K562 (cell line): ENCODE results near the gene CREB3L2. TPM values are rescaled to one million over a fixed set of nuclear protein-coding genes. Genes with fewer than 3 reads are reported as not detected.

Source experiments
- ATAC-seq: fragments of 200-7000 bp; cut with Tn5 transposase; 3 replicates; pipeline ENCODE4 v1.9.1; 2020; ENCODE audit warnings: moderate library complexity
- BruUV-seq: library from RNA; stranded (reverse); fragments of 400-500 nt; replicated peaks from 2 replicates; lab custom pipeline; 2021; lab: Mats Ljungman, UMichigan
- CTCF ChIA-PET: fragments of 300-600 bp; formaldehyde crosslinking; extraction: SDS; loops from one replicate; lab custom pipeline; 2021; ENCODE audit warnings: low intra/inter-chr PET ratio; lab: Yijun Ruan, JAX
- POLR2A ChIA-PET: fragments of 300-600, 350-650 bp; sonication (Branson Sonifier 250); formaldehyde crosslinking; extraction: SDS; loops from one replicate; lab custom pipeline; 2021; ENCODE audit warnings: antibody characterized with exemption, inconsistent platforms; lab: Yijun Ruan, JAX
- DNase-seq, 4 experiments: peaks; one replicate each; pipeline versions ENCODE4 v3.0.0 to v3.0.0-alpha.2; 2011 to 2018; ENCODE audit warnings: low spot score in 3 of 4, mixed read lengths in 3 of 4; ENCODE audit errors: extremely low read depth in 1 of 4
- FAIRE-seq: peaks from 2 replicates; lab custom pipeline; 2011; peaks lifted over from hg19 to GRCh38; lab: Jason Lieb, UNC
- H2AFZ ChIP-seq: 2 replicates; pipeline ENCODE4 v1.6.0; 2011; ENCODE audit warnings: low read depth, low read length, control low read depth, inconsistent platforms
- H3K27ac ChIP-seq: fragments of 200-600 bp; 3 replicates; pipeline ENCODE4 v1.8.0; 2011; ENCODE audit warnings: low read depth, mild to moderate bottlenecking, control low read depth, inconsistent platforms, low read length, moderate library complexity, mixed read lengths; ENCODE audit errors: extremely low read depth
- H3K27me3 ChIP-seq, 2 experiments: fragments of 300-600 bp in 1 of 2; 2 replicates in 1 of 2; 3 replicates in 1 of 2; pipeline versions ENCODE4 v1.6.0 to v1.8.0; 2011; ENCODE audit warnings: inconsistent platforms in 2 of 2, low read length in 2 of 2, mild to moderate bottlenecking in 1 of 2, mixed read lengths in 1 of 2, moderate library complexity in 1 of 2; ENCODE audit not compliant: control insufficient read depth in 2 of 2, insufficient read depth in 2 of 2
- H3K36me3 ChIP-seq: fragments of 300-600 bp; 3 replicates; pipeline ENCODE4 v1.8.0; 2011; ENCODE audit warnings: mild to moderate bottlenecking, low read length, inconsistent platforms; ENCODE audit not compliant: control insufficient read depth, insufficient read depth
- H3K4me1 ChIP-seq, 2 experiments: fragments of 200-600 bp in 1 of 2; replicated peaks in 1 of 2; 2 replicates in 1 of 2; 3 replicates in 1 of 2; pipeline versions ENCODE4 v1.5.1 to v1.8.0; 2011; ENCODE audit warnings: inconsistent platforms in 2 of 2, low read length in 2 of 2, mild to moderate bottlenecking in 1 of 2, mixed read lengths in 1 of 2, moderate library complexity in 1 of 2; ENCODE audit not compliant: control insufficient read depth in 2 of 2, insufficient read depth in 2 of 2
- H3K4me2 ChIP-seq: 2 replicates; pipeline ENCODE4 v1.6.1; 2011; ENCODE audit warnings: low read length, control low read depth, inconsistent platforms, mixed read lengths; ENCODE audit not compliant: insufficient read depth
- H3K4me3 ChIP-seq: fragments of 200-600 bp; sonication (generic), shearing (Covaris generic); 2 replicates; pipeline ENCODE4 v1.5.1; 2016; ENCODE audit warnings: control low read depth, inconsistent platforms
- H3K79me2 ChIP-seq: fragments of 200-600 bp; 3 replicates; pipeline ENCODE4 v1.8.0; 2011; ENCODE audit warnings: low read length, inconsistent platforms; ENCODE audit not compliant: control insufficient read depth, insufficient read depth
- H3K9ac ChIP-seq, 2 experiments: 2 replicates each; pipeline versions ENCODE4 v1.6.0 to v1.6.1; 2011; ENCODE audit warnings: low read depth in 2 of 2, low read length in 2 of 2, control low read depth in 1 of 2, inconsistent platforms in 1 of 2, mild to moderate bottlenecking in 1 of 2, mixed read lengths in 1 of 2; ENCODE audit not compliant: insufficient read depth in 1 of 2
- H3K9me1 ChIP-seq: one replicate; pipeline ENCODE4 v1.6.0; 2011; ENCODE audit warnings: inconsistent platforms, mild to moderate bottlenecking, low read length, moderate library complexity; ENCODE audit not compliant: control insufficient read depth, insufficient read depth
- H3K9me3 ChIP-seq: replicated peaks from 2 replicates; pipeline ENCODE4 v1.5.1; 2011; ENCODE audit warnings: low read depth, low read length, inconsistent platforms; ENCODE audit not compliant: control insufficient read depth, insufficient read depth
- H4K20me1 ChIP-seq: replicated peaks from 2 replicates; pipeline ENCODE4 v1.6.1; 2011; ENCODE audit warnings: low read length, inconsistent platforms, mixed read lengths; ENCODE audit not compliant: control insufficient read depth, insufficient read depth
- ATF2 ChIP-seq: sonication (generic); formaldehyde crosslinking; IDR thresholded peaks from 2 replicates; pipeline ENCODE4 v1.8.1; 2022; ENCODE audit warnings: missing genetic modification reagents
- BACH1 ChIP-seq: fragments of 200-800 bp; sonication (Bioruptor generic); IDR thresholded peaks from 2 replicates; pipeline ENCODE4 v1.6.1; 2016; ENCODE audit warnings: missing genetic modification characterization, missing compliant biosample characterization
- MEF2A ChIP-seq: IDR thresholded peaks from 2 replicates; pipeline ENCODE4 v1.6.1; 2011; ENCODE audit warnings: low read depth, mild to moderate bottlenecking, low read length, moderate library complexity; ENCODE audit not compliant: control insufficient read depth
- MLLT1 ChIP-seq, 2 experiments: fragments of 450-650 bp; IDR thresholded peaks; 2 replicates each; pipeline ENCODE4 v1.6.1; 2016
- NFIC ChIP-seq: fragments of 450-650 bp; IDR thresholded peaks from 2 replicates; pipeline ENCODE4 v1.6.1; 2017; ENCODE audit warnings: mild to moderate bottlenecking, inconsistent platforms
- ZNF175 ChIP-seq: fragments of 200-800 bp; sonication (Bioruptor generic); IDR thresholded peaks from 2 replicates; pipeline ENCODE4 v1.6.1; 2016; ENCODE audit warnings: low read depth, mild to moderate bottlenecking, missing genetic modification characterization, missing compliant biosample characterization
- ZNF639 ChIP-seq, 2 experiments: fragments of 200-800 bp in 1 of 2; sonication (Bioruptor generic) in 1 of 2; sonication (generic) in 1 of 2; formaldehyde crosslinking in 1 of 2; IDR thresholded peaks in 1 of 2; conservative IDR thresholded peaks in 1 of 2; 2 replicates each; pipeline versions ENCODE4 v1.5.0 to v1.6.1; 2016 to 2020; ENCODE audit warnings: missing compliant biosample characterization in 1 of 2, missing genetic modification characterization in 1 of 2, missing genetic modification reagents in 1 of 2
- WGBS: fragments of 100-300 bp; shearing (Covaris generic); methylation state at CpG from one replicate; pipeline ENCODE4 v1.1.6; 2016; ENCODE audit warnings: low coverage, mixed read lengths; ENCODE audit not compliant: insufficient coverage; ENCODE audit errors: missing lambda C conversion rate; 5-methylcytosine and 5-hydroxymethylcytosine counted together
- in situ Hi-C: fragments of 300-500 bp; cut with MboI; formaldehyde crosslinking; loops from 4 replicates; pipeline ENCODE4 v1.15.0; 2018; ENCODE audit warnings: inconsistent platforms, mixed read lengths
- intact Hi-C: fragments of 100-400 bp; cut with micrococcal nuclease; formaldehyde crosslinking; loops from 2 replicates; pipeline ENCODE4 v1.14.2; 2022
- polyA plus RNA-seq, 8 experiments: library from polyadenylated mRNA; depleted of rRNA in 4 of 8; stranded (reverse) in 5 of 8; unstranded in 3 of 8; fragments of >200 nt; fragmentation: Nextera tagmentation in 2 of 8; fragmentation: Illumina TruSeq in 1 of 8; extraction: Ambion mirVana in 2 of 8; extraction: Trizol in 1 of 8; gene quantifications; 2 replicates each; pipeline versions ENCODE4 v1.2.1 to v1.2.3, GENCODE V29; 2011 to 2014; ENCODE audit warnings: inconsistent platforms in 1 of 8, missing spikeins in 1 of 8
- total RNA-seq, 7 experiments: library from RNA; depleted of rRNA in 6 of 7; stranded (reverse); fragments of >200 nt in 6 of 7; fragmentation: Illumina TruSeq in 2 of 7; extraction: Trizol in 2 of 7; gene quantifications; 2 replicates each; pipeline versions ENCODE4 v1.2.1 to v1.2.3, GENCODE V29; 2011 to 2021; ENCODE audit warnings: low replicate concordance in 1 of 7

The CREB3L2 gene
- total and polyA plus RNA-seq, 9 of the 15 experiments (the other 6 are each of a cell fraction or from before 2014, with no cell fraction given), result 7.1 to 45.6 (median 15.8) TPM

- POLR2A ChIA-PET, result interaction anchor here (1.2 kb wide), 1 partner anchor 11 kb away, joined by 4 read pairs; no protein-coding TSS in a partner anchor
- CTCF ChIA-PET, result no interaction called here
- intact Hi-C loops, result no loop called here
- ATAC-seq (no peak), DNase-seq (no peak), FAIRE-seq (no peak)
- peaks cover 46% of the 10 kb centered on the region; the same call in 2 of the 3 replicates for H3K36me3 ChIP-seq
- BruUV-seq, result no TSS peak
- no peak overlapping the region for H2AFZ ChIP-seq
- no peak overlapping the region for H3K4me2 ChIP-seq
- no peaks in the 10 kb centered on the region for H4K20me1 ChIP-seq
- in situ Hi-C loops, result no loop called here
- peaks cover 6 to 12% of the 10 kb centered on the region in 2 experiments; a peak in 3 of 5 replicates for H3K4me1 ChIP-seq
- TF ChIP-seq MLLT1 (IDR thresholded peaks at IDR 0.05) (peak in 1 of 2 experiments; percentile 55; a peak in 1 of 4 replicates), BACH1 (tag) (no peak), ZNF175 (CRISPR knock-in tag) (no peak), ZNF639 (CRISPR knock-in tag; conservative IDR thresholded peaks at IDR 0.05 in 1 of 2, IDR thresholded peaks at IDR 0.05 in 1 of 2) (no peak), NFIC (peak; percentile 70), ATF2 (no peak), MEF2A (no peak)
- 70% methylated on average over 7 of the region's 7 CpGs for WGBS
- no peak overlapping the region for H3K9ac ChIP-seq
- H3K79me2 ChIP-seq, result no peaks in the 10 kb centered on the region
- no peaks in the 10 kb centered on the region for H3K27me3 ChIP-seq
- H3K27ac ChIP-seq, result no peak overlapping the region
- no peaks in the 10 kb centered on the region for H3K9me3 ChIP-seq
- H3K4me3 ChIP-seq, result no peak overlapping the region
- H3K9me1 ChIP-seq, result no peaks in the 10 kb centered on the region
Measured at GRCh38 chr7:137873979-137874777, 127.7 kb downstream of the CREB3L2 start.
